HG02870 (cell line): Measurements from ENCODE around the gene AP3B1.
A peak's percentile ranks its signal among the peaks of the same experiment; 100 is the strongest.

Experiments used
- ATAC-seq: cut with Tn5 transposase; IDR thresholded peaks from one replicate; pipeline ENCODE4 v1.9.1; 2021; ENCODE audit warnings: mild to moderate bottlenecking, moderate library complexity; ENCODE audit not compliant: unreplicated experiment

AP3B1 gene, protein sequence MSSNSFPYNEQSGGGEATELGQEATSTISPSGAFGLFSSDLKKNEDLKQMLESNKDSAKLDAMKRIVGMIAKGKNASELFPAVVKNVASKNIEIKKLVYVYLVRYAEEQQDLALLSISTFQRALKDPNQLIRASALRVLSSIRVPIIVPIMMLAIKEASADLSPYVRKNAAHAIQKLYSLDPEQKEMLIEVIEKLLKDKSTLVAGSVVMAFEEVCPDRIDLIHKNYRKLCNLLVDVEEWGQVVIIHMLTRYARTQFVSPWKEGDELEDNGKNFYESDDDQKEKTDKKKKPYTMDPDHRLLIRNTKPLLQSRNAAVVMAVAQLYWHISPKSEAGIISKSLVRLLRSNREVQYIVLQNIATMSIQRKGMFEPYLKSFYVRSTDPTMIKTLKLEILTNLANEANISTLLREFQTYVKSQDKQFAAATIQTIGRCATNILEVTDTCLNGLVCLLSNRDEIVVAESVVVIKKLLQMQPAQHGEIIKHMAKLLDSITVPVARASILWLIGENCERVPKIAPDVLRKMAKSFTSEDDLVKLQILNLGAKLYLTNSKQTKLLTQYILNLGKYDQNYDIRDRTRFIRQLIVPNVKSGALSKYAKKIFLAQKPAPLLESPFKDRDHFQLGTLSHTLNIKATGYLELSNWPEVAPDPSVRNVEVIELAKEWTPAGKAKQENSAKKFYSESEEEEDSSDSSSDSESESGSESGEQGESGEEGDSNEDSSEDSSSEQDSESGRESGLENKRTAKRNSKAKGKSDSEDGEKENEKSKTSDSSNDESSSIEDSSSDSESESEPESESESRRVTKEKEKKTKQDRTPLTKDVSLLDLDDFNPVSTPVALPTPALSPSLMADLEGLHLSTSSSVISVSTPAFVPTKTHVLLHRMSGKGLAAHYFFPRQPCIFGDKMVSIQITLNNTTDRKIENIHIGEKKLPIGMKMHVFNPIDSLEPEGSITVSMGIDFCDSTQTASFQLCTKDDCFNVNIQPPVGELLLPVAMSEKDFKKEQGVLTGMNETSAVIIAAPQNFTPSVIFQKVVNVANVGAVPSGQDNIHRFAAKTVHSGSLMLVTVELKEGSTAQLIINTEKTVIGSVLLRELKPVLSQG

DNA sequence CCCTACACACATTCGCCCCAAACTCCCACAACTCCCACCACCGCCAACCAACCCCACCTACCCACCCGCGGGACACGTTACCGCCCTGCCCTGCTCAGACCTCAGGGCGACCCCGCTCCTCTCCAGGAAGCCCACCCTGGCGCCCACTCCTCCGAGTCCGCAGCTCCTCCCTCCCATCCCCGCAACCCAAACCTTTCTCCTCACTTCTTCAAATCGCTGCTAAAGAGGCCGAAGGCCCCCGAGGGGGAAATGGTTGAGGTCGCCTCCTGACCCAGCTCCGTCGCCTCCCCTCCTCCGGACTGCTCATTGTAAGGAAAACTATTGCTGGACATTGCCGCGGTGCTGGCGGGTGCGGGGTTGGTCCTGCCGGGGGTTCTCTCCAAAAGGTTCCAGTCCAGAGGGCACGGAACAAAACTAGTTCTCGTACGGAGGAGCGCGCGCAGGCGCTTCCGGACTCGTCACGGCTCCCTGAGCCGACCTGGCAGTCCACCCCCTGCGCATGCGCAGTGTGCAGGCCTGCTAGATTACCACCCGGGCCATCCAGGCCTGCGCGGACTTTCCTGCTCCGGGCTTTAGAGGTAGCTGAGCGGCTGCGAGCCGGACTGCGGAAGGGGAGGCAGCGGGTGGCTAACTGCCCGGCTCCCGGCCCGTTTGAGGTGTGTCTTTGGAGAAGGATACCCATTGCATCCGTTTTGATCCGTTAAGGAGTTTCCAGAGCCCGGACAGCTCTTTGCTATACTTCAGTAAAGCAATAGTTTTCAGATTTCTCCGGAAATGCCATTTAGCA lies at the start of gene AP3B1:
TSS of gene AP3B1 (minus strand) at position 451 of the 787 bp plus-strand sequence. CDS start at position 332, 119 bp downstream.
- ATAC-seq, result peak; percentile 82

DNA sequence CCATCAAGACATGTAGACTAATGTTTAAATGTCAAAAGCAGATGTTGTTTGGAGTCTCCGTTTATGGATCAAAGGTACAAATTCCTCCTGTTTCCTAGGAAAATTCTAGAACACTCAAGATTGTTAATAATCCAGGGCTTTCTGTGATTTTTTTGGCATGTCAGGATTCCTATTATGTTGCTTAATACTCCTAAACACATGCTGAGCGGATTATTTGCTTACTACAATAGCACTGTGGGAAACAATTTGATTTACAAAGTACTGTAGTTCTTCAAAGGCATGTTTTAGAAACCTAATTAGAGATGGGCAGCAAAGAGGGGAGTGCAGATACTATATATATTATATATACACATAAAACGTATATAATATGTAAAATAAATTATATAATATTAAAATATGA lies 46.9 kb upstream of the AP3B1 start:
- ATAC-seq, result no peak

DNA sequence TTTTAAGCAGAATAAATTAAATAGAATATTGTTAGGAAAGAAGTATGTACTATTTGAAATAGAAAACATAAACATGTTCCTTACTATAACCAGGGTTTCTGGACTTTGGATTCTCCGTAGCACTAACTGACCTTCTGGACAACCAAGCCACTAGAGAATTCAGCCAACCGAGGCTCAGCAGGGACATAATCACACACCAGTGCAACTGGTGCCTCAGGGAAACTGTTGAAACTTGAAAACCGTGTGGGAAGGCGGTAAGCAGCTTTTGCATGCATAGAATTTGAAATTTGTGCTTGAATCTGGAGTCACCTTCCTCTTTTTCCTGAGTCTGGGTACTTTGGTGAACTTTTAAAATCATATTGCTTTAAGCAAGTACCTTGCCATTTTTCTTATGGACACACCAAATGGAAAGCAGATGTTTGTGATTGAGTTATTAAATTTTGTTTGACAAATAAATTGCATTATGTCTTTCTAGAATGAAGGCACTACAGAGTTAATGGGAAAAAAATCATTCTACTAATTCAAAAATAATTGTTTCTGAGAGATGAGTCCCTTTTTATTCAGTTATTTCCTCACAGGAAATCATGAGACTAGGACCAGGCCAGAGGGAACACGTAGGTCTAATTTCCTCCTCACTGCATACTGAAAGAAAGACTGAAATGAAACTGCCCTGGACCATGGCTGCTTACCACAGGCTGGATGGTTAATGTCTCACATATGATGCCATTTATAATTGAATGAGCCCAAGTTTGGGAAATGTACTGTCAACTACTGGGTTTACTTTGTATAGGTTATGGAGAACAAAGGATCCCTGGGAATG lies 45.3 kb upstream of the AP3B1 start:
- ATAC-seq, result no peak

DNA sequence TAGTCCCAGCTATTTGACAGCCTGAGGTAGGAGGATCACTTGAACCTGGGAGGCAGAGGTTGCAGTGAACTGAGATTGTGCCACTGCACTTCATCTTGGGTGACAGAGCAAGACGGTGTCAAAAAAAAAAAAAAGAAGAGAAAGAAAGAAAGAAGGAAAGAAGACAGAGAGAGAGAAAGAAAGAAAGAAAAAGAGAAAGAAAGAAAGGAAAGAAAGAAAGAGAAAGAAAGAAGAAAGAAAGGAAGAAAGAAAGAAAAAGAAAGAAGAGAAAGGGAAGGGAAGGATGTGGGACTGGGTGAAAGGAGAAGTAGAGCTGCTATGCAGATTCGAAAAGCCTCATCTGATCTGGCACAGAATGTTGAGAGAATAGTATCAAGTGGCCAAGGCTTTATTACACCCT lies 42.2 kb upstream of the AP3B1 start:
- no peak for ATAC-seq

DNA sequence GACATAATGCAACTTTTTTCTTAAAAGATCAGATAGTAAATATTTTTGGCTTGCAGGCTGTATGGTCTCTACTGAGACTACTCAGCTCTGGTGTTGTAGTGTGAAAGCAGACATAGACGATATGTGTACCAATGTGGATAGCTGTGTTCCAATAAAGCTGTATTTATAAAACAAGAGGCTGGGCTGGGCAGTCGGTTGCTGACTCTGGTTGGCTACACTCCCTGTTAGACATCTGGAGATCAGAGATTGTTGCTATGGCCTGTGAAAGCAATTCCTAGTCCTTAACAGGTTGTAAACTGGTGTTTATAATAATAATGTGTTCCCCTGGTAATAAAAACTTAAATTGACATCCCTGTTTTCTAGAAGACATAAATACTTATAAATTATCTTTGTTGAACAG lies 41.5 kb upstream of the AP3B1 start:
- ATAC-seq, result no peak

DNA sequence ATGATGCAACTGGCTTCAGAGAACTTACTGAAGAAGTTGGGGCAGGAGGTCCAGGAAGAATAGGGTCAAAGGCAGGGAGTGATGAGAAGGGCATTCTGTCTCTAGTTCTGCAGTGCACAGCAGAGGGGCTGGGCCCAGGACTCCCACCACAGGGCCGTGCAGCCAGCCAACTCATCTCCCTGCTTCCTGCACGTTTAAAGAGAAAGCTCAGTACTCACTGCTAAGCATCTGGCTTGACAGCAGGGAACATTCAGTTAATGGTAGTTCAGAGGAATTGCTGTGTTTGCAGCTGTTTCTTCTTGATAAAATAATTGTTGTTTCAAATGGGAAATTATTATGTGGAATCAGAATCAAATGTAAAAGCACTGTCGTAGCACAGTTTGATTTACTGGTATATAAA lies 40.3 kb upstream of the AP3B1 start:
- ATAC-seq, result no peak

DNA sequence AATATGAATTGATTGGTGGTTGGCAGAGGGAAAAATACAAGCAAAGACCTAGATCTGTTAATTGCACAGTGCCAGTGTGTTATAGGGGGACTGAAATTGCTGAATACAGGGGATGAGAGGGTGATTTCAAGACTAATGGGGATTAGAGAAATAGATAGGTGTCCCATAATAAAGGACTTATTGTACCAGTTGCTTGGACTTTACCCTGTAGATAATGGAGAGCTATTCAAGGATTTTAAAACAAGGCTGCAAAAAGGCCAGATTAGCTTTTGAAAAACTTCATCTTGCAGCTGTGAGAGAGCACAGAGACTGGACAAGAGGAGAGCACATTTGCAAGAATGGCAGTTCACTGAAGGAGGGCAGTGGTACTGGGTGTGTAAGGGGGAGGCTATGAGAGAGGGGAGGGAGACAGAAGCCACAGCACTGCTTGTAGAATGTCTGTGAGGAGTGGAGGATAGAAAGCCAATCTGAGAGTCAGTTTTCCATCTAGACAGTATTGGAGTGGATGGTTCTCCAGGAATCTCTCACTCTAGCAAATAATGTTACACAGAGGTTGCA lies 37.1 kb upstream of the AP3B1 start:
- no peak for ATAC-seq

DNA sequence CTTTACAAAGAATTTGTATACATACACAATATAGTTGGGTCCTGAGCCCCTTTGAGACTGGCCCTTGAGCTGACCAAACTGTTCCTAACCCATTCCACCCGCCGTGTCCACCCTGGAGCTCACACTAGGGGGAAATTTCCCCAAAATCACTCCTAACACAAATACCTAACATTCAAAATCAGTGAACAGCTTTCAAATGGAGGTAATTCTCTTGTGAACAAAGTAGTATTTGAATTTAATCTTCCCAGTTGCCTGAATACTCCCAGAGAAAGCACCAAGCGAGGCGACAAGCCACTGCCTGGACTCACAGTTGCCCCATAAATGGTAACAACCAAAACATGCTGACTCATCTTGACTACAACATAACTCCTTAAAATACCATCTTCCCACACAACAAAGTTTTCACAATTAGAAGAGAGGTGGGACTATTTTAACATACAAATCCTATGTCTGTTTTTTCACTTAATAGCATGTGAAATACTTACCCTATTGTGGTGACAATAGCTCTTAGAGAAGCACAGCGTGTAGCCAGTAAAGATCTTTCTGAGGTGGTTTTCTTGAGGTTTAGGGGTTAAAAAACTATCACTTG lies 34.2 kb upstream of the AP3B1 start:
- no peak for ATAC-seq

DNA sequence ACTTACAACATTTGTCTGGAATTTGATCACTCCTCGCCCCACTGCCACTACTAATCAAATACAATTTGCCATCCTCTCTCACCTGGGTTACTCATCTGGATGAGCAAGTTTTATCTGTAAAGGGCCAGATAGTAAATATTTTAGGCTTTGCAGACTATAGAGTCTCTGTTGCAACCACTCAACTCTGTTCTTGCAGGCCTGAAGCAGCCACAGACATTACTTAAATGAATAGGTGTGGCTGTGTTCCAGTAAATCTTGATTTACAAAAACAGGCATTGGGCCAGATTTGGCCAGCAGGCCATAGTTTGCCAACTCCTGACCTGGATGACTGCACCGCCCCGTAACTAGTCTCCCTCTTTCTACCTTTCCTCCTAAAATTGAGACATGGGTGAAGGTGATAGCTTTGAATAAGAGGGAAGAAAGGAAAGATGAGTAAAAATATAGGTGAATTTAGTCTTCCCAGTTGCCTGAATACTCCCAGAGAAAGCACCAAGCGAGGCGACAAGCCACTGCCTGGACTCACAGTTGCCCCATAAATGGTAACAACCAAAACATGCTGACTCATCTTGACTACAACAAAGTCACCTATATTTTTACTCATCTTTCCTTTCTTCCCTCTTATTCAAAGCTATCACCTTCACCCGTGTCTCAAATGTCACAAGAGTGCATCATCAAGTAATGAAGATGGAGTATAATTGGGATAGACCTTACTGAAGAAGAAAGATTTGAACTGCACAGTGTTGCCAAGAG lies 33.4 kb upstream of the AP3B1 start:
- no peak for ATAC-seq

DNA sequence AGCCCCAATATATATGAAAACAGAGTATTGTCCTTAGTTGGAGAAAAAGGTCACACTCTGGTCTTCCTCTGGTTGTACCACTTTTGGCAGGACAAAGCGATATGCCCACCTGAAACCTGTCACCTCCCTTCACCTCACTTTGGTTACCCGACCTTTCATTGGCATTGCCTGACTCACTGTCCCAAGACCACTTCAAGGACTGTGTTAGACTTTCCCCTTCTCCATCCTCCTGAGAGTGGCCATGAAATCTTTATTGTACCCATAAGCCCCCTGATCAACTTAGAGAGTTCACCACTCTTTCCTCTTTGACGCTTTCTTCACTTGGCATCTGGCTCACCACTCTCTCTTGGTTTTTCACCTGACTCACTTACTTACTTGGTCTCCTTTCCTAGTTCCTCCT lies 32.4 kb upstream of the AP3B1 start:
- no peak for ATAC-seq

DNA sequence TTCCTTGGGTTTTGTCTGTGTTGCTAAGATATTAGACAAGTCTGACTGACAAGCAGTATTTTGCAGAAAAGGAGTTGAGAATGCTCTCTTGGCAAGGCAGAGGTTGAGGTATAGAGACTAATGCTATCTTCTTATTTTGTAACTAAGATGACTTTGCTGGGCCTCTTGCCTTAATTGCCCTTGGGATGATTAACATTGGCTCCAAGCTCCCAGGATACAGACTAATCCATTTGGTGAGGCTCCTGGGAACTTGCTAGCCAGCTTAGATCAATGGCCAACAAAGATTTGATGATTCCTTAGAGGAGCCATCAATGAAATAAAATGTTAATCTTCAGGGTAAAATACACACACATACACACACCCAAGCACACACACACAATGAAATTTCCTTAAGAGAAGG lies 28.7 kb upstream of the AP3B1 start:
- ATAC-seq, result no peak

DNA sequence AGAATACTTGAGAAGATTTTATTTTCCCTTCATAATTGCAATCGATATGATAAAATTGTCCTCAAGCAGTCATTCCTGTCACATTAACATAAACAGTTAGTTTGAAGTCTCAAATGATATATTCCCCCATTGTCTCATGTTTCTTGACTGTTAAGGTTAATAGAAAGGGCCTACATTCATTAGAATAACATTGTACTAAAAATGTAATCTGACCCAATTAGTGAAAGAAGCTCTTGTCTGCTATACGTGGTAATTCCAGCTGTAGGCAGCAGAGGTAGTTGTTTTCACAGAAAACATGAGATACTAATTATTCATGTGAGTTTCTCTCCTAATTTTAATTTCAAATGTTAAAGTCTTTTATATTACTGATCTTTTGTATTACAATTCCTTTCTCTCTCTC lies 25.9 kb upstream of the AP3B1 start:
- no peak for ATAC-seq

DNA sequence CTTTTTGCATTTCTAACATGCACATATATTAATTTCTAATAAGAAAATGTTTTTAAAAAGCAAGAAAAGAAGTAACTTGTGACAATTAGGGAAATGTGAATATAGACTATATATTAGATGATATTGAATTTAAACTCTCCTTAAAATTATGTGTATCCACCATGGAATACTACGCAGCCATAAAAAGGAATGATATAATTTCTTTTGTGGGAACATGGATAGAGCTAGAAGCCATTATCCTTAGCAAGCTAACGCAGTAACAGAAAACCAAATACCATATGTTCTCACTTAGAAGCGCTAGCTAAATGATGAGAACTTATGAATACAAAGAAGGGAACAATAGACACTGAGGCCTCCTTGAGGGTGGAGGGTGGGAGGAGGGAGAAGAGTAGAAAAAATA lies 23.8 kb upstream of the AP3B1 start:
- ATAC-seq, result no peak

DNA sequence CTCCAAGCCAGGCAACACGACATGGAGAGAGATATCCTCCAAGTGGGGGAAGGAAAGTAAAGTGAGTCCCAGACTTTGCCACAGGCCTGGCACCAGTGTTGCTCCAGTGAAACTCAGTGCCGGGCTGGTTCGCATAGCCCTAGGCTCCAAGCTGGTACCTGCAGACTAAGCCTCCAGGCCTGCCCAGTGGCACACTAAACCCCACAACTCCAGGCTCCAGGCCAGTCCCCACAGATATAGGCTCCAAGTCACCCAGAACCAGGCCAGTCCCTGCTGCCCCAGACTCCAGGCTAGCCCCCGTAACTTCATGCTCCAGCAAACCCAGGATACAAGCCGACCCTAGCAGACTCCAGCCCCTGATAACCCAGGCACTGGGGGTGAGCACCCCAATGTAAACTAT lies 23.0 kb upstream of the AP3B1 start:
- ATAC-seq, result no peak

DNA sequence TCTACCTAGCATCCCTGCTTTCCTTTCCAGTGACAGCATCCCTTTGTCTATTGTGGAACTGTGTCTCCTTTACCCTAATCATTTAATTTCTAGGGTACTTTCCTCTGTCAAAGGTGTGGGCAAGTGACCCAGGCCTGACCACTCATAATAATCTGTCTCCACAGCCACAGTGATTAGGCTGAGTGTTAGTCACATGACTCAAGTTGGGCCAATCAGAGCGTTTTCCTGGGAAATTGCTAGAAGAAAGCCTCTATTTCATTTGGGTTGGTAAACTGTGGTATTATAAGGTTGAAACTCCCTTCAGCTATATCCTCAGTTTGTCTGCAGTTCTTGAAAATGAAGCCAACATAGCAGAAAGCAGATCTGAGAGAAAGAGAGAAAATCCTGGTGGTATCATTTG lies 14.2 kb upstream of the AP3B1 start:
- ATAC-seq, result no peak

DNA sequence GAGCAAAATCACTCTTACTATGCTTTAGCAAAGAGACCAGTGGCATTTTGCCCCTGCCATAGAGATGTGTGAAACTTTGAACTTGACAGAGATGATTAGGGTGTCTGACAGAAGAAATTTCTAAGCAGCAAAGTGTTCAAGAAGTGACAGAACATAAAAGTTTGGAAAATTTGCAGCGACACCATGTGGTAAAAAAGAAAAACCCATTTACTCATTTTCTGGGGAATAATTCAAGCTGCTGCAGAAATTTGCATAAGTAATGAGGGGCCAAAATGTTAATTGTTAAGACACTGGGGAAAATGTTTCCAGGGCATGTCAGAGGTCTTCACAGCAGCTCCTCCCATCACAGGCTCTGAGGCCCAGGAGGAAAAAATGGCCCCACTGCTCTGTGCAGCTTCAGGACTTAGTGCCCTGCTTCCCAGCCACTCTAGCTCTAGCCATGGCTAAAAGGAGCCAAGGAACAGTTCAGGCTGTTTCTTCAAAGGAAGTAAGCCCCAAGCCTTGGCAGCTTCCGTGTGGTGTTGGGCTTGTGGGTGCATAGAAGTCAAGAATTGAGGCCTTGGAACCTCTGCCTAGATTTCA lies 6.1 kb upstream of the AP3B1 start:
- no peak for ATAC-seq

DNA sequence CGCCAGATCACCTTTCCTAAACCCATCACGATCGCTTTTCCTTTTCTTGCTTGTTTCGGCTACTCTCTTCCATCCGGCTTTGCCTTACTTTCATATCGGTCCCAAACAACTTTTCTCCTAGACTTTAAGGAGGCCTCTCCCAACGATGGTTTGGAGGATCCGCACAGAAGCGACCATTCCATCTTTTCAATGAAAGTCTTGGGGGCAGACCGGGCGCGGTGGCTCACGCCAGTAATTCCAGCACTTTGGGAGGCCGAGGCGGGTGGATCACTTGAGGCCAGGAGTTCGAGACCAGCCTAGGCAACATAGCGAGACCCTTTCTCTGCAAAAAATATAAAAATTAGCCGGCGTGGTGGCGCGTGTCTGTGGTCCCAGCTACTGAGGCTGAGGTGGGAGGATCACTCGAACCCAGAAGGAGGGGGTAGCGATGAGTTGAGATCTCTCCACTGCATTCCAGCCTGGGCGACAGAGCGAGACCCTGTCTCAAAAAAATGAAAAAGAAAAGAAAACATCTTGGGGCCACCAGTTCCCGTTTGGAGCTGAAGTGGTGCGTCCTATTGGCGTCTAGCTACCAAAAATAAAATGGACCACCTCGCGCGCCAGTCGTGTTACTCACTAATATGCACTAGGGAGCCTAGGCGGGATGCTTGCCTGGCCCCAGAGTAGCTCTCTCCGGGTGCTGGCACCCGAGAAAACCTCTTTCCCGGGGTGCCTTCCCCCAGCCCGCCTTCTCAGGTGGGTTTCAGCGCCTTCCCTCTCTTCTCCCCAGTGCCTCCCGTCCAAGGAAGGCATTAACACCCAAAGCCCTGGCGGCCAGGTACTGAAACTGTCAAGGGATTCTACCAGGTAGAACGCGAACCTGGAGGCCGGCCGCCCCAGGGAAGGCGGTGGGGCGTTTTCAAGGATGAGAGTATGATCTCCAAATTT lies 800 bp upstream of the AP3B1 start:
- ATAC-seq, result no peak
